Islet of Langerhans (tissue), 1 donor: ENCODE data around the gene STK39.

ENCODE experiments used
- FAIRE-seq: peaks from one replicate; lab custom pipeline; 2011; peaks lifted over from hg19 to GRCh38; lab: Jason Lieb, UNC

Gene STK39

DNA sequence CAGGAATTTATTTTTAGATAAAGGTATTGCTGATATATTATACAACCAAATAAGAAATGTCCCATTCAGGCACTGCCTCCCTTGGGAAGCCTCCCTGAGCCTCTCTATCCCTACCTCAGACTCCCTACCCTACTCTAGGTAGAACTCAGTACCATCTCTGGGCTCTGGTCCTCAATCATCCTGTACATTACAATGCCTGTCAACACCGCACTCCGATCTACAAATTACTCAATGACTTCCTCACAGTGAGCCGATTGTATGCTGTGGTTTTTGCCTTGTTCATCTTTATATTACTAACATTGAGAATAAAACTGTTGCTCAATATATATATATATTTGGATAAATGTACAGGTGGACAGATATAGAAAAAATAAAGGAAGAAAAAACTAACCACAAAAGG is 207.5 kb downstream of the STK39 start:
- FAIRE-seq: no peak

DNA sequence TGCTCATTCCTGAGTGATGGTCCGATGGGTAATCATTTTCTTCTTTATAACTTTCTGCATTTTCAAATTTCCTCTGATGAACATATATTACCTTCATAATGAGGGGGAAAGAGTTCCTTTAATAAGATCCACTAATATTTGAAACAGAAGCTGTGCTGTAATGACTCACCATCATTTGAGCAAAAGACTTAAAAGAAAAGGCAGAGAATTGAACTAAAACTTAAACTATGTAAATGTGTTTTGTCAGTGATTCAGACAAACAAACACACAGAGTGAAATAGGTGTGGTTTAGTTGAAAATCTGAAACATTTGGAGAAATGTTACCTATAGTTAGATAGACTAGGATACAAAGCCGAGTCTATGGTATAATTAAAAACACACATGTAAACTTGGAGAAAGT is 209.6 kb downstream of the STK39 start:
- no peak for FAIRE-seq

DNA sequence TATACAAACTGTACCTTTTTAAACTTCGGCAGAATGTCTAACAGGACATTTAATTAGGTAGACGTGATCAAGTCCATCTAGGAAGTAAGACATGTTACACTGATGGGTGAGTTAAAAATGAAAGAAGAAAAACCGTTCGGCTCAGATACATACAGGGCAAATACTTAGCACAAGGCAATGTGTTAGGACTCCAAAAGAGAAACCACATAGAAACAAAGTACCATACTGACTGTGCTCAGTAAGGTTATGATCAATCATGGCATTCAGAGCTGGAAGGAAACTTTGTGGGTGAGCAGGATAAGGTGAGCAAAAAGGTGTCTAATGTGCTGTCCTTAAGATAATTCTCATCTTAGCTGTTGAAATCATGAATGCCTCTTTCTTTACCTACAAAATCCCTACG is 211.9 kb downstream of the STK39 start:
- FAIRE-seq: no peak

DNA sequence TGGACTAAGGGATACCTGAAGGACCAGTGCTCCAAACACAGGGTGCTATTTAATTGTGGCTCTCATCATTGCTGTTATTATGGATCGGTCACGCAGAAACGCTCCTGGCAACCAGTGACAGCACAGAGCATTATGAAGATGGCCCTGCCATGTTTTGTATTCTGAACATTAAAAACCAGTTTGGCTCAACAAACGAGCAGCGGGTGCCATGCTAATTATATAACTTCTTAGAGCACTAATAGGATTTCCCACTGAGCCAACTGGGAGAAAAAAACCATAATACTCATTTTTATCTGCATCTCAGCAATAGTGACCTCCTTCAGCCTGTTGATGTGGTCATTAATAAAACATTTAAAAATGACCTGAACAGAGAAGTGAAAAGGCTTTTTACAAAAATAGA is 212.8 kb downstream of the STK39 start:
- FAIRE-seq: no peak

DNA sequence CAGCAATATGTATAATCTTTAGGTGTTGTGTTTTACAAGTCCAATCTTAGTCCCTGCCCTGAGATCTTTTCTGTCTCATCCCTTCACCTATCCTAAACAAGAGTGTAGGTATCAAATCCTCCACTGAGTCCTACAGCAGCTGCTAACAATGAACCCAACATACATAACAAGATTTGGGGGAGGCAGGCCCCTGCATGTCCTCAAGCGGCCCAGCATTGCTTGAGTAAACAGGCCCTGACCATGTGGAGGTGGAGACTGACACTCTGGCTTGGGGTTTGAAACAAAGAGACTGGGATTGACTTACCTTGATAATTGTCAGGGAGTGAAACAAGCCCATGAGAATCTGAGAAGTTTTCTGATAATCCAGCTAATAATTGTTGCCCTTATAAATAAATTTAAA is 213.4 kb downstream of the STK39 start:
- FAIRE-seq: no peak

DNA sequence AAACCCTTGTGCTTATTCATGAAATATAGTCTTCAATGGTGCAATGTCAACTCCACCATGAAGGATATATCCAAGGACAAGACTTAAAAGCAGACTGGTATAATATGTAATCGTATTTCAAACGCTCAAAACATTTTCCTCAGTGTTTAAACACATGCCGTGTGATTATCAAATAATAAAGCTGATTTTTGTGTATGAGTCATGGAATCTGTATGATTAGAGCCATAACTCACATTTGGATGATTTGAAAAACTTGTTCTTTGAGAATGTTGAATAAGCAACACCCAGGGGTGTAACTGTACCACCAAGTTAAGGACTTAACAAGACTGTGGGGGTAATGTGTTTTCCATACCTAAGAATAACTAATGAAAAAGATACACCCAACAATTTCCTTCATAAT is 215.3 kb downstream of the STK39 start:
- FAIRE-seq: no peak

DNA sequence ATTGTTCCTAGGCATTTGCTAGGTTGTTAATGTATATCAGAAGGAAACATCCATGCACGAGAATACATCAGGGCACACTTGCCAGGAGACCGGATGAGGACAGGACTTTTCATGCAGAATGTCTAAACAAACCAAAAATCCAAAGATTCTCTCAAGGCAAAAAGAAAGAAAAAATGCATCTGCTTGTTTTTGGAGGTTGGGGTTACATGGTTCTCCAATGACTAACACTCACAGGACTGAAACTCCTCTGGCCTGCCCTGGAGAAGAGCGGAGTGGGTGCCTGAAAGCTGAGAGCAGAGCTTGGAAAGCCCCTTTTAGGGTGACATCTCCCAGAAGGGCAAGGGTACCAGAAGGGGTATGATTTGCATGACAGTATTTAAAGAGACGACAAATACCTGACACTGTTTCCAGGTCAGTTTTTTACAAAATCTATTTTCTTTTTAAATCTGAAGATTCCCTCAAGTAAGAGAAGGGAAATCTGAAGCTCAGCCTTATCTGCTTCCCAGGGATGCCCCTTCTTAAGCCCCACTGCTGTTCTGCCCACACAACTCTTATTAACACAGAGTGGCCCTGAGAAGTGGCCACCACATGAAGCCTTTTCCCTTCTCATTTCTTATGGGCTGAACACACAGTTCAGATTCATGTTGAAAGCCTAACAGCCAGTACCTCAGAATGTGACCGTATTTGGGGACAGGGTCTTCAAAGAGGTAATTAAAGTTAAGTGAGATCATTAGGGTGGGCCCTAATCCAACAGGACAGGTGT is 216.4 kb downstream of the STK39 start:
- no peak for FAIRE-seq

DNA sequence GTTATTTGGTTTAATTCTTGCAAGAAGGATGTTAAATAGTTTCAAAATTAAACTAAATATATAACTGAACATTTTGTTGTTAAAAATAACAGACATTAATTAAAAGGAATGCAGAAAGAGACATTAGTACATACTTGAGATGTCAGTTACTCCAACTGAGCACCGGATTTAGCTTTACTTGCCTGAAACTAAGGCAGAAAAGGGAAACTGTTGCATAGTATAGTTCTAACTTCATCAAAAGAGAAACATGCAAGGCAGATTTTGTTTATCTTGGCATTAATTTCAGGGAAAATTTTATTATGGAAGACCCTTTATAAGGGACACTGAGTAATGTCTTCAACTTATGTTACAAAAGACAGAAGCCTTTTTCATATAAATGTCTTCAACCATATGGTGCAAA is 218.3 kb downstream of the STK39 start:
- no peak for FAIRE-seq

DNA sequence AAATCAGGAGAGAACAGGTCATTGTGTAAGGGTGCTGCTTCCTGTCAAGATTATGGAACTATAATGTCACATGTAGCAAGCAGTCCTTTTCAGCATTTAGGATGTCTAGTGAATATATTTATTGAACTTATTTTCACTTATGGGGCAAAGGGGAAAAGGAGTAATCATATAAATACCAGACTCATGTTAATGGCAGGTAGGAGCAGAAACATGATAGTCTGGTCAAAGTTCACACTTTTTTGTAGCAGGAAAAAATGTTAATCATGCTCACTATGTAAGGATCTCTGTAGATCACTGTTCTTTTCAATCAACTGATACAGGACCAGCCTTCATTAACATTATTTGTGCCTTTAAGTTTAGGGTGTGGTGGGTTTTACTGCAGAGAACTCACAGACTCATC is 219.0 kb downstream of the STK39 start:
- no peak for FAIRE-seq

DNA sequence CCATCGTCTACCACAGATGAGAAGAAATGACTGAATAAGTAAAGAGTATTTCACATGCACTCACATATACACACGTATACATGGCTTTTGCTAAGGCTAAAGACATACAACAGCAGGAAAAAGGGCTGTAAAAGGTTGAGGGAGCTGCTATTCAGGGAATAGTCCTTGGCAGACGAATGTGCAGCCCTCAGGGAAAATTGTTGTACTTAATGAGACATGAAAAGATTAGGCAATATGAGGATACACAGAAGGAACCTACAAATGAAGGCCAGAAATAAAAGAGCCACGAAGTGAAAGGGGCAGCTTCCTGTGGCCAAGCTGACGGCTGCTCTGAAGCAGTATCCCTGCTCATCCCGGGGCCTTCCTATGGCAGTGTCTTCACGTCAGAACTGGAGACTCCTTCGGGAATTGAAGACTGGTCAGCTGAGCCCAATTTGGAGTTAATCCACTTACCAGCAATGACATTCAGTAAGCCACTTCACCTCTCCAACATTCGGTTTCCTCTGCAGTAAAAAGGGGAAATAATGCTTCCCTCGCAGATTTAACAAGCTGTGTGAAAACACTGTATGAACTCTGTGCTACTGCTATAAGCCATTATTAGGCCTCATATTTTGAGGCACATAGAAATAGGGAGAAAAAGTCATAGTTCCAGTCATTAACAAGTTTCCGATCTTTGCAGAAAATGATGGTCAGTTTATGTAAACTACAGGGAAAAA is 221.8 kb downstream of the STK39 start:
- no peak for FAIRE-seq

DNA sequence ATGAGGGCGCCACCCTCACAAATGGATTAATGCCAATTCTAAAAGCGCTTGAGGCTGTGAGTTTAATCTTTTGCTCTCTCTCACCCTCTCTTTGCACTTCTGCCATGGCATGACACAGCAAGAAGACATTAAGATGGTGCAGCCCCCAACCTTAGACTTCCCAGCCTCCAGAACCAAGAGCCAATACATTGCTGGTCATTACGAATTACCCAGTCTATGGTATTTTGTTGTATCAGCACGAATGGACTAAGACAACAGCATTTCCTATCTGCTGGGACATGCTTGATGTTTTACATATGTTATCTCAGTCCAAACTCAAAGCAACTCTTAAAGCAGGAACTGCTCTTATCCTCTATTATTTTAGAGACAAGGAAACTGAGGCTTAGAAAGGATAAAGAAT is 222.9 kb downstream of the STK39 start:
- no peak for FAIRE-seq

DNA sequence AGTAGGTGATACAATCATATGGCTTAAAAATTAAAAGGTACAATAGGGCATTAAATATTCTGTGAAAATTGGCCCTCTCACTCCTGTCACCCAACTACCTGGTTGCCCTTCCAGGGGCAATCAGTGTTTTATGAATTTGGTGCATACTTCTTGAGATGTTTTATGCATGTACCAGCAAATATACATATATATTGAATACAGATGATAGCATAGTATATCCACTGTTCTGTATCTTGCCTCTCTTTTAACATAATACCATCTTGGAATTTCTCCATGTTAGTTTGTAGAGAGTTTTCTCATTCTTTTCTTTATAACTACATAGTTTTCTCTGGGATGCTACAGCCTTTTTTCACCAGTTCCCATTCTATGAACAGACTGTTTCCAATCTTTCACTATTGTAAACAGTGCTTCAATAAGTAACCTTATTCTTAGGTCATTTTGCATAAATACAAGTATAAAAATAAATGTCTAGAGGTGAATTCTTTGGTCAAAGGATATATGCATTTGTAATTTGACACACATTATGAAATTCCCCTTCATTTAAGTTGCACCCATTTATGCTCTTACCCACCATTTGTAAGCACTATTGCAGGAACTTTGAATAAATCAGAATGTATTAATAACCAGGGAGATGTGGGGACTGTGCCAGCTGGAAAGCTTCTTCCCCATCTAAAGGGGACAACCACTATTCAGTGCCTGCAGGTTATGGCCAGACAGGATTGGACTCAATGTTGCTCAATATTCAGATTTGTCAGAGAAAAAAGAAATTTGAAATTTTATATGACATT is 225.4 kb downstream of the STK39 start:
- FAIRE-seq: no peak

DNA sequence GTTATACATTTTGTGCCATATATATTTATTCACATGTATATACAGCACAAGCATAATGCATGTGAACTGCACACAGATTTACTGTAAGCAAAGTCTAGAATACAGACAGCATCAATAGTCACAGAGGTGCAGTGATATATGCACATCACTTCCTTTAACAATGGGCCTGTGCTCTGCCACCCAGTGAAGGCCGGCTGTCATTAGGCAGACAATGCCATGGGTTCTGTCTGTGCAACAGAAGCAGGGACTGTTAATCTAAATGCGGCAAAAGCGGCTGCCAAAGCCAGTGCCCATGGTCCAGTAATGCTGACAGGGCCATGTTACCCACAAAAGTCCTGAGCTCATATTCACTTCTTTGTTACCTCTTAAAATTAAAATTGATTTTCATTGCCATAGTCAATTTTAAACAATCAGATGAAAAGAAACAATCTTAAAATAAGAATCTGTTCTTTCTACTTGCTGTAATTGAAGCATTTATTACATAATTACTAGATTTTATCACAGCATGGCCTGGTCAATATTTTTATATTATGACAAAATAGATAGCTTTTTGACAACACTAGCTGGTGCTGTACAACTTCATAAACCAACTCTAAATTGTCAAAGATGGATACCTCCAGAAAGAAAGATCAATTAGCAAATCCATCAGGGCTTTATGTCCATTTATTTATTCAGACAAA is 232.0 kb downstream of the STK39 start:
- FAIRE-seq: no peak

DNA sequence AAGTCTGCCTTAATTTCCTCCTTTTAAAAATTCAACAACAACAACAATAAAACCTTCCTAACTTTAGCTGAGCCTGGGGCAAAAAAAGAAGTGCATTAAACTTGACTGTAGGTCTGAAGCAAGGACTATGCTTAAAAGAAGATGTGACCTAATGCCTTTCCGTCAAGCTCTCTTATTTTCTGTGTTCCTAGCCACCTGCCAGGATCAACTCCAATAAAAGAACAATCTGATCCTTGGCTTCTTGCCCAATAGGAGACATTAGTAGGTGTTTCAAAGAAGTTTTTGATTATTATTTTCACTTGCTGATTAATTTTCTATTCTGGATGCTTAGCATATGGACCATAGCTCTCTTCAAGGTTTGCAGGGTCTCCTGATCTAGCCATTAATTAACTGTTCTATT is 237.5 kb downstream of the STK39 start:
- FAIRE-seq: no peak

DNA sequence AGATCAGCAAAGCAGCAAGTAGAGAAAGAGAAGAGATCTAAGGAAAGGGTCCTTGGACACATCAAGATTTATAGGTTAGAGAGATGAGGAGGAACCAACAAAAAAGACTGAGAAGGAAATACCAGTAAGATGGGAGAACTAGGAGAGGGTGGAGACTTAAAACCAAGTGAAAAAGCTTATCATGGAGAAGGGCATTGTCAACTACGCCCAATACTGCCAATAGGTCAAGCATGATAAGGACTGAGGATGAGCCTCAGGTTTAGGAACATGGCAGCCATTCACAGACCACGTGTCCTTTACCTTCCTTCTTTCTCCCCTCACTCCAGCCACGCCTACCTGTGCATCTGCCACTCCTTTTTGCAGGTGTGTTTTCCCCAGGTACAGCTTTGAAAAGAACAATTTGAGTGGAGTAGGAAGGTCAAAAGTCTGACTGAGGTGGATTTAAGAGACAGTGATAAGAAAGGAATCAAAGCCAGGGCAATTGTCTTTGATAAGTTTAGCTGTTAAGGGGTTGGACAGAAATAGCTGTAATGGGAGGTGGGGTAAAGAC is 238.7 kb downstream of the STK39 start:
- FAIRE-seq: no peak

DNA sequence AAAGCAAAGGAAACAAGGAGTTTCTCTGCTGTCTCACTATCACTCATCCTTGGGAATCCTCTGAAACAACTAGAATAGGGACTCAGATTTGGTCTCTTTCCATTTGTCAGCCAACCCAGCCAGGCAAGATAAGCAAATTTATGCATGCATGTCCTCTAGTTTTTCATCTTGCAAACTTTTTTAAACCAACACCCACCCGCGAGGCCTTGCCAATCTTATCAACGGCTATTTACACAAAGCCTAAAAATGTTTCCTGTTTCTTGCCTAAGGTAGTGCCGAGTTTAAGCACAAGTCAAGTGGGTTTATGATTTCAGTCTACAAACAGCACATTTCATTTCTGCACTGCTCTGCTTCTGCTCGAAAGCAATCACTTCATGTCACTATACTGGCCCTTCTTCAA is 240.9 kb downstream of the STK39 start:
- no peak for FAIRE-seq

DNA sequence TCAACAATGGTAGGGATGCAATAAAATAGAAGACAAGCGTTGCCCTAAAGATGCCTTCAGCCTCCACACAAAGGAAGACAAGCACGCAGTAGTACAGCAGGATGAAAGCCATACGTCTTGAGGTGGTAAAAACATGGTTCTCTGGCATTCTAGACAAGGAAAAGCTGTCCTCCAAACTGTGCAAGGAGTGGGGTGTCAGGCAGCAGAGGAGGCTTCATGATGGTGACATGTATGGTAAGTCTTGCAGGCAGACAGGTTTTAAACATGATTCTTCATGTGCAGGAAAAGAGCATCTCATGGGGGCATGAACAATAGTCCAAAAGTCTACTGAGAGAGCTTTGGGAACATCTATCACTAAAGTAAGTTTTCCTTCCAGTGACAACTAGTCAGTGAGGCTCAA is 241.8 kb downstream of the STK39 start:
- FAIRE-seq: no peak

DNA sequence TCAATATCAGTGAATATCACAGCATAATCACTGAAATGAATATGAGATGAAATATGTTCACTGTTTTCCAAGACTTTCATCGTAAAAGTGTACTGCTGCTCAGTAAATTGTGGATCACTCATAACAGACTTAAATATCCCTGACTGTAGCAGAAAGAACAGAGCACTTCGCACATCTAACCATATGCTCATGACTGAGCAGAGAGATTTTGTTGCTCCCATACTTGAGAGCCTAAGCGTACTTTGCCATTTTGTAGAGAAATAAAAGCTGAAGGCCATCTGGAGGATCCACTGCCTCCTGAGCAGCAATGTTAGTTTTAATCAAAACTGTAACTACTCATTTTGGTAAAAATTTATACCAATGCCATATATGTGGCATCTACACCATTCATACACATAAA is 243.5 kb downstream of the STK39 start:
- FAIRE-seq: no peak

DNA sequence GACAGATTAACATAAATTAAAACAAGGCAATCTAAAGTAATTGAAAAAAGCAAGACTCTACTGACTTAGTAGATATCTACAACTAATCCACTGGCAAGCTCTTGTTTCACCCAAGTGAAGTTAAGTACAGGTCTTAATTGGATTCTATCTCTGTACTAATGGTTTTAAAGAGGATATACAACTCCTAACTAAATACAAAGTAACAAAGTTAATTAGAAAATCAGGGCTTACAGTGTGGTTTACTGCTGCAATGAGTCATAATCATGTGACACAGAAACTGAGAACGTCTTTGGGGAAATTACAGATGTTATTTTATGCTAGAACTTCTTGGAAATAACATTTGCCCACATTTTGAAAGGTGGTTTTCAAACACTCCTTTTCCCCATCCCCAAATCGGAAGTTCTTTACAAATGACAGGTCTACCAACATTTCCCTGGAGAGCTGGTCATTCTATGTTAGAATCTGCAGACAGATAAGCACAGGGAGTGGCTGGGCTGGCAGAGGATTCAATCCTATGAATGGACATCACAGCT is 245.3 kb downstream of the STK39 start:
- no peak for FAIRE-seq

DNA sequence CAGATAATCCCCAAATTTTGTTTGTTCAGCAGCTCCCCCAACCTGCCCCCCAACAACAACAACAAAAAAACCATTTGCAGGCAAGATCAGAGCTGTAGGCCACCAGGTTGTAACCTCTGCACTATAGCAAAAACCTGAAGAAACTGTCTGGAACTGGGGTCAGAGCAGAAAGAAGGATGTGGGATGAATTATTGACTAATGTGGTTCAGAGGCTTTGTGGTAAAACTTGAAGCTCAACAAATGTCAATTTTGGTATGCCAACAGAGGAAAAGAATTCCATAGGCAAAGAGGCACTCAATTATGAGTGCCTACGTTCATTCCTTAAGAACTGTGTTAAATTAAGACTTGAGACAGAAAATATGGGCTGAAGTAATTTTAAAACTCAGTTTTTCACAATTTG is 255.1 kb downstream of the STK39 start:
- no peak for FAIRE-seq

DNA sequence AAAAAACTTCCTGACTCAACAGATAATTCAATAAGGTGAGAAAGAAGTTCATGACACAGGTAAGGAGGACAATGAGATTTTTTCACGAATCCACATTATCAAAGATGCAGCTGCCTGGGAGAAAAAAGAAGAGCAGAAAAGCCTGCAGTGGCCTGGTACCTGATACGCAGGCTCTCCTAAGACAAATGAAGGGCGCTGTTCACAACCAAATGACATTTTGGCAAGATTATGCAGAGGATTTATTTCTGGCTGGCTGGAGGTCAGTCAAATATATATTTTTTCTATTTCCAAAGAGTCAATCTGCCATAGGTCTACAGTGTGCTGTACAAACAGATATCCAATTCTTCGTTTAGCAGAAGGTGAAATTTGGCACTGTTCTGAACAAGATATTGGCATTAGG is 257.3 kb downstream of the STK39 start:
- FAIRE-seq: no peak

DNA sequence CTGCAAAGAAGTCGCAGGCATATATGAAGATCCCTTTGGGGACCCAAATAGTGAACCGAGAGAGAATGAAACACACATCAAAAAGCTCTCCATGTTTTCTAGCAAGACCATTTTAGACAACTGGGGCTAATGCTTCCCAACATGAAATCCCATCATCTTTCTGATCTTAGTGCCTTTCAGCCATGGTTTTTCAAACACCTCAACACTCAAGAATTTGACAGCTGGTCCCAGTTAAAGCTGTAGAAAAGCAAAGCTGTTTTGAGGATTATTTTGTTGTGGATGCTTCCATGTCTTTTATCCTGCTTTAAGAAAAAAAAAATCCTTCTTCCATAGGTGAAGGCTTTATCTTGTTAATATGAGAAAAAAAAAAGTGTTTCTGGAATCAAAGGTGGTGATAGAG is 259.1 kb downstream of the STK39 start:
- FAIRE-seq: no peak
